Endothelial cell of umbilical vein (primary cell): ENCODE results near the gene MCFD2. TPM values are rescaled to one million over a fixed set of nuclear protein-coding genes. Genes with fewer than 3 reads are reported as not detected.

Source experiments
- BruUV-seq: library from RNA; stranded (reverse); fragments of 400-500 nt; replicated peaks from 2 replicates; lab custom pipeline; 2021; lab: Mats Ljungman, UMichigan
- CTCF ChIA-PET: fragments of 300-600, 350-600 bp; sonication (Branson Sonifier 250); formaldehyde crosslinking; loops from one replicate; lab custom pipeline; 2021; ENCODE audit warnings: antibody characterized with exemption, inconsistent platforms; lab: Charles Lee
- POLR2A ChIA-PET: fragments of 300-600, 350-600 bp; sonication (Branson Sonifier 250); formaldehyde crosslinking; loops from one replicate; lab custom pipeline; 2021; ENCODE audit warnings: antibody characterized with exemption, inconsistent platforms; lab: Charles Lee
- DNase-seq: peaks from one replicate; pipeline ENCODE4 v3.0.0-alpha.2; 2011; ENCODE audit warnings: low read depth, low spot score
- FAIRE-seq: peaks from 2 replicates; lab custom pipeline; 2011; peaks lifted over from hg19 to GRCh38; lab: Jason Lieb, UNC
- H2AFZ ChIP-seq: 2 replicates; pipeline ENCODE4 v1.6.0; 2012; ENCODE audit warnings: low read depth, low read length, control low read depth, inconsistent platforms
- H3K27ac ChIP-seq: 2 replicates; pipeline ENCODE4 v1.5.1; 2011; ENCODE audit warnings: low read depth, mild to moderate bottlenecking, control low read depth, low read length, moderate library complexity; ENCODE audit not compliant: insufficient read depth
- H3K27me3 ChIP-seq, 2 experiments: 2 replicates each; pipeline versions ENCODE4 v1.6.0 to v1.6.1; 2011; ENCODE audit warnings: low read length in 2 of 2, mixed read lengths in 1 of 2; ENCODE audit not compliant: control insufficient read depth in 2 of 2, insufficient read depth in 2 of 2
- H3K36me3 ChIP-seq, 2 experiments: 2 replicates in 1 of 2; 3 replicates in 1 of 2; pipeline ENCODE4 v1.5.1; 2011; ENCODE audit warnings: low read length in 2 of 2, mild to moderate bottlenecking in 1 of 2, moderate library complexity in 1 of 2; ENCODE audit not compliant: control insufficient read depth in 2 of 2, insufficient read depth in 2 of 2; ENCODE audit errors: extremely low read depth in 1 of 2
- H3K4me1 ChIP-seq: 3 replicates; pipeline ENCODE4 v1.5.1; 2011; ENCODE audit warnings: mild to moderate bottlenecking, low read length; ENCODE audit not compliant: control insufficient read depth, insufficient read depth; ENCODE audit errors: extremely low read depth
- H3K4me2 ChIP-seq: 2 replicates; pipeline ENCODE4 v1.6.1; 2011; ENCODE audit warnings: low read length, control low read depth, mixed read lengths; ENCODE audit not compliant: insufficient read depth
- H3K4me3 ChIP-seq, 3 experiments: fragments of 200-600 bp in 1 of 3; sonication (generic), shearing (Covaris generic) in 1 of 3; replicated peaks in 1 of 3; 2 replicates each; pipeline ENCODE4 v1.5.1; 2011 to 2016; ENCODE audit warnings: control low read depth in 3 of 3, low read length in 3 of 3, mild to moderate bottlenecking in 2 of 3, inconsistent platforms in 1 of 3, low read depth in 1 of 3, moderate library complexity in 1 of 3; ENCODE audit not compliant: insufficient read depth in 1 of 3
- H3K79me2 ChIP-seq: 2 replicates; pipeline ENCODE4 v1.6.0; 2012; ENCODE audit warnings: low read length, inconsistent platforms; ENCODE audit not compliant: control insufficient read depth, insufficient read depth
- H3K9ac ChIP-seq: replicated peaks from 2 replicates; pipeline ENCODE3; 2011; ENCODE audit warnings: low read length, control low read depth; ENCODE audit not compliant: insufficient read depth; ENCODE audit errors: extremely low read depth
- H3K9me1 ChIP-seq: replicated peaks from 3 replicates; pipeline ENCODE4 v1.6.0; 2011; ENCODE audit warnings: mild to moderate bottlenecking, low read length; ENCODE audit not compliant: control insufficient read depth, insufficient read depth; ENCODE audit errors: extremely low read depth
- H3K9me3 ChIP-seq: replicated peaks from 2 replicates; pipeline ENCODE4 v1.5.1; 2012; ENCODE audit warnings: low read length, inconsistent platforms; ENCODE audit not compliant: control insufficient read depth, insufficient read depth
- H4K20me1 ChIP-seq: replicated peaks from 2 replicates; pipeline ENCODE3; 2011; ENCODE audit warnings: mild to moderate bottlenecking, low read length; ENCODE audit not compliant: control insufficient read depth, insufficient read depth; ENCODE audit errors: extremely low read depth
- CTCF ChIP-seq, 2 donors: IDR thresholded peaks; 1 replicate in 1 of 2; 2 replicates in 1 of 2; pipeline ENCODE4 v1.5.1; 2011; ENCODE audit warnings: low read length in 2 of 2, mild to moderate bottlenecking in 2 of 2, moderate library complexity in 2 of 2, control low read depth in 1 of 2, inconsistent platforms in 1 of 2, low read depth in 1 of 2; ENCODE audit not compliant: insufficient read depth in 1 of 2; ENCODE audit errors: extremely low read depth in 1 of 2
- EZH2 ChIP-seq: IDR thresholded peaks from 2 replicates; pipeline ENCODE4 v1.6.1; 2012; ENCODE audit warnings: borderline replicate concordance, low read depth, mild to moderate bottlenecking, moderate library complexity, low read length, inconsistent platforms; ENCODE audit not compliant: severe bottlenecking
- FOS ChIP-seq: IDR thresholded peaks from 2 replicates; pipeline ENCODE4 v1.6.1; 2011; ENCODE audit warnings: mild to moderate bottlenecking, low read length, moderate library complexity, borderline replicate concordance; ENCODE audit not compliant: insufficient read depth
- GATA2 ChIP-seq: IDR thresholded peaks from 2 replicates; pipeline ENCODE4 v1.7.0; 2011; ENCODE audit warnings: low read depth, mild to moderate bottlenecking, moderate library complexity, mixed read lengths, low read length; ENCODE audit not compliant: insufficient read length, insufficient read depth
- JUN ChIP-seq: IDR thresholded peaks from 2 replicates; pipeline ENCODE4 v1.6.1; 2011; ENCODE audit warnings: borderline replicate concordance, low read depth; ENCODE audit not compliant: insufficient read length, insufficient read depth
- MAX ChIP-seq: IDR thresholded peaks from 2 replicates; pipeline ENCODE4 v1.6.1; 2011; ENCODE audit not compliant: insufficient read depth, insufficient read length
- MYC ChIP-seq: IDR thresholded peaks from one replicate; pipeline ENCODE4 v1.6.1; 2011; ENCODE audit warnings: mild to moderate bottlenecking, low read depth, low read length
- POLR2A ChIP-seq: IDR thresholded peaks from 2 replicates; pipeline ENCODE4 v1.6.1; 2012; ENCODE audit warnings: low read depth, mild to moderate bottlenecking, control low read depth, low read length
- POLR2AphosphoS5 ChIP-seq: IDR thresholded peaks from 2 replicates; pipeline ENCODE4 v1.6.1; 2012; ENCODE audit warnings: low read depth, mild to moderate bottlenecking, control low read depth, low read length, moderate library complexity; ENCODE audit not compliant: insufficient read depth
- dilution Hi-C: fragments of 300-500 bp; cut with MboI; formaldehyde crosslinking; loops from one replicate; pipeline ENCODE4 v1.15.0; 2019; ENCODE audit warnings: low sequenced_read_pairs; ENCODE audit not compliant: extremely low pct_ligation_motif_present
- intact Hi-C: fragments of 100-400 bp; cut with micrococcal nuclease; formaldehyde crosslinking; loops from one replicate; pipeline ENCODE4 v1.10.0; 2022
- polyA plus RNA-seq, 4 experiments: library from polyadenylated mRNA; depleted of rRNA in 3 of 4; stranded (reverse) in 3 of 4; unstranded in 1 of 4; fragments of >200 nt; gene quantifications; 2 replicates each; pipeline versions ENCODE4 v1.2.1 to v1.2.3, GENCODE V29; 2011 to 2012; ENCODE audit warnings: missing spikeins in 1 of 4
- total RNA-seq: library from RNA; stranded (reverse); gene quantifications from 2 replicates; pipeline ENCODE4 v1.2.3, GENCODE V29; 2021

The MCFD2 gene
- total and polyA plus RNA-seq, 2 donors (not counting 3 experiments of a cell fraction or from before 2014, with no cell fraction given): 74.8 to 141 TPM

GRCh38 chr2:46900381-46900780 lies 15.2 kb downstream of the MCFD2 start:
- dilution Hi-C loops (no loop called here), intact Hi-C loops (no loop called here)
- DNase-seq: no peak
- ChIA-PET POLR2A (interaction anchor here (0.6 kb wide), 1 partner anchor 78 kb away, joined by 3 read pairs; no protein-coding TSS in a partner anchor), CTCF (no interaction called here)
- BruUV-seq: no TSS peak
- Histone ChIP-seq H3K27me3 (no peaks in the 10 kb centered on the region), H3K4me3 (no peak overlapping the region), H3K9me1 (no peaks in the 10 kb centered on the region), H3K9me3 (no peaks in the 10 kb centered on the region), H3K4me2 (no peak overlapping the region), H3K4me1 (no peaks in the 10 kb centered on the region), H2AFZ (no peak overlapping the region), H3K79me2 (no peaks in the 10 kb centered on the region), H3K36me3 (peaks cover 0 to 2% of the 10 kb centered on the region in 2 experiments), H3K27ac (no peak overlapping the region), H4K20me1 (no peaks in the 10 kb centered on the region), H3K9ac (no peak overlapping the region)
- no peak for TF ChIP-seq JUN
- no peak for TF ChIP-seq POLR2A
- TF ChIP-seq FOS: no peak
- no peak for TF ChIP-seq CTCF (IDR thresholded peaks at IDR 0.05; ENCODE audit: extremely low read depth in 1 of 2, insufficient read depth in 1 of 2, low read depth in 1 of 2, low read length in 2 of 2)
- no peak for TF ChIP-seq EZH2
- no peak for TF ChIP-seq GATA2
- no peak for TF ChIP-seq MYC
- TF ChIP-seq MAX: no peak
- no peak for TF ChIP-seq POLR2AphosphoS5
- FAIRE-seq: no peak
